Renal pelvis (tissue), 4 donors: ENCODE data around the gene CROCC. TPM values are rescaled to one million over a fixed set of nuclear protein-coding genes. Genes with fewer than 3 reads are reported as not detected.
"Not testable (repeated sequence)": the region's sequence is repeated elsewhere in the genome, so short reads cannot be mapped to it uniquely, and the experiment has no call there.

Experiments
- DNase-seq: peaks from one replicate; pipeline ENCODE4 v3.0.0-alpha.2; 2013
- polyA plus RNA-seq, 3 donors: library from polyadenylated mRNA; unstranded; fragments of 120-200 nt; gene quantifications; one replicate each; pipeline ENCODE4 v1.2.1, GENCODE V29; 2013; ENCODE audit not compliant: insufficient read length in 3 of 3

CROCC gene
- polyA plus RNA-seq, 3 donors: 45.4 to 58.6 (median 52.6) TPM

GRCh38 chr1:16913833-16914662, 7.7 kb upstream of the CROCC start:
- DNase-seq: peak; percentile 96

GRCh38 chr1:16914928-16915626, 6.7 kb upstream of the CROCC start:
- DNase-seq: not testable (repeated sequence)

GRCh38 chr1:16915627-16915973, 6.1 kb upstream of the CROCC start:
- DNase-seq: no peak

- DNase-seq: not testable (repeated sequence)
Measured at GRCh38 chr1:16916036-16916880, 5.5 kb upstream of the CROCC start.

- DNase-seq: no peak
Measured at GRCh38 chr1:16918371-16918770, 3.4 kb upstream of the CROCC start.

GRCh38 chr1:16918936-16919665, 2.6 kb upstream of the CROCC start:
- DNase-seq: not testable (repeated sequence)

GRCh38 chr1:16920951-16921350, 780 bp upstream of the CROCC start:
- no peak for DNase-seq

- no peak for DNase-seq
Measured at GRCh38 chr1:16922466-16922865, 735 bp downstream of the CROCC start.

- no peak for DNase-seq
Measured at GRCh38 chr1:16922885-16923431, 1.2 kb downstream of the CROCC start.

- no peak for DNase-seq
Measured at GRCh38 chr1:16924216-16924918, 2.6 kb downstream of the CROCC start.

- no peak for DNase-seq
Measured at GRCh38 chr1:16924919-16925477, 3.3 kb downstream of the CROCC start.

- no peak for DNase-seq
Measured at GRCh38 chr1:16925635-16926490, 4.1 kb downstream of the CROCC start.

- peak; percentile 84 for DNase-seq
Measured at GRCh38 chr1:16926491-16927073, 4.9 kb downstream of the CROCC start.

GRCh38 chr1:16927256-16927655, 5.5 kb downstream of the CROCC start:
- no peak for DNase-seq

- DNase-seq: no peak
Measured at GRCh38 chr1:16927711-16928485, 6.2 kb downstream of the CROCC start.

GRCh38 chr1:16929146-16930041, 7.7 kb downstream of the CROCC start:
- DNase-seq: not testable (repeated sequence)
